ENCODE measurements around the gene VPS13D. TPM values are rescaled to one million over a fixed set of nuclear protein-coding genes. Genes with fewer than 3 reads are reported as not detected.

VPS13D gene
- total RNA-seq, 4 donors from 2014 or later: 88.3 to 123 (median 113) TPM

GRCh38 chr1:12486401-12487005, 256.7 kb downstream of the VPS13D start:
- no peaks in the 10 kb centered on the region for H3K9me3 ChIP-seq
- no peak for TF ChIP-seq POLR2A (IDR thresholded peaks at IDR 0.05)
- no peak for DNase-seq
- no peaks in the 10 kb centered on the region for H3K36me3 ChIP-seq
- no peak overlapping the region for H3K4me3 ChIP-seq
- no peak overlapping the region for H3K27ac ChIP-seq
- no peaks in the 10 kb centered on the region for H3K27me3 ChIP-seq
- peaks cover 0 to 4% (median 0%) of the 10 kb centered on the region in 4 donors for H3K4me1 ChIP-seq

- Histone ChIP-seq H3K27me3 (no peaks in the 10 kb centered on the region), H3K27ac (no peak overlapping the region), H3K9me3 (no peaks in the 10 kb centered on the region), H3K36me3 (no peaks in the 10 kb centered on the region), H3K4me1 (no peaks in the 10 kb centered on the region), H3K4me3 (no peak overlapping the region)
- TF ChIP-seq CTCF (IDR thresholded peaks at IDR 0.05): no peak
- TF ChIP-seq POLR2A (IDR thresholded peaks at IDR 0.05): no peak
- no peak for DNase-seq
These were observed 257.7 kb downstream of the VPS13D start for GRCh38 chr1:12487520-12487919.

- TF ChIP-seq CTCF (IDR thresholded peaks at IDR 0.05) (no peak), POLR2A (IDR thresholded peaks at IDR 0.05) (no peak)
- Histone ChIP-seq H3K4me3 (no peak overlapping the region), H3K36me3 (no peaks in the 10 kb centered on the region), H3K9me3 (no peaks in the 10 kb centered on the region), H3K27me3 (no peaks in the 10 kb centered on the region), H3K27ac (no peak overlapping the region), H3K4me1 (no peaks in the 10 kb centered on the region)
- DNase-seq: no peak
These were observed 259.0 kb downstream of the VPS13D start for GRCh38 chr1:12488666-12489354.

GRCh38 chr1:12490532-12491142, 260.8 kb downstream of the VPS13D start:
- no peak overlapping the region for H3K4me3 ChIP-seq
- no peaks in the 10 kb centered on the region for H3K4me1 ChIP-seq
- no peaks in the 10 kb centered on the region for H3K27me3 ChIP-seq
- TF ChIP-seq POLR2A (IDR thresholded peaks at IDR 0.05) (no peak), CTCF (IDR thresholded peaks at IDR 0.05) (no peak)
- no peaks in the 10 kb centered on the region for H3K36me3 ChIP-seq
- no peak overlapping the region for H3K27ac ChIP-seq
- DNase-seq: no peak
- no peaks in the 10 kb centered on the region for H3K9me3 ChIP-seq

GRCh38 chr1:12491656-12492055, 261.8 kb downstream of the VPS13D start:
- TF ChIP-seq POLR2A (IDR thresholded peaks at IDR 0.05): no peak
- TF ChIP-seq CTCF (IDR thresholded peaks at IDR 0.05): no peak
- H3K9me3 ChIP-seq: no peaks in the 10 kb centered on the region
- H3K4me3 ChIP-seq: no peak overlapping the region
- no peak for DNase-seq
- no peaks in the 10 kb centered on the region for H3K27me3 ChIP-seq
- H3K27ac ChIP-seq: no peak overlapping the region
- H3K36me3 ChIP-seq: no peaks in the 10 kb centered on the region
- no peaks in the 10 kb centered on the region for H3K4me1 ChIP-seq

GRCh38 chr1:12495725-12496124, 265.9 kb downstream of the VPS13D start:
- Histone ChIP-seq H3K27me3 (no peaks in the 10 kb centered on the region), H3K4me1 (no peaks in the 10 kb centered on the region), H3K9me3 (no peaks in the 10 kb centered on the region), H3K36me3 (peaks cover 0 to 21% (median 0%) of the 10 kb centered on the region in 3 donors), H3K27ac (peak overlapping the region in 1 of 4 donors; percentile 40), H3K4me3 (no peak overlapping the region)
- TF ChIP-seq CTCF (IDR thresholded peaks at IDR 0.05): no peak
- TF ChIP-seq POLR2A (IDR thresholded peaks at IDR 0.05): no peak
- peak in 1 of 3 donors; percentile 42 for DNase-seq

Measured in Peyer's patch (tissue), 4 donors.